Neutrophil (primary cell): ENCODE data around the gene AP1G1.
"Not testable (repeated sequence)": the region's sequence is repeated elsewhere in the genome, so short reads cannot be mapped to it uniquely, and the experiment has no call there.

Experiments used
- H3K27ac ChIP-seq: fragments of 200-600 bp; sonication (generic); 2 replicates; pipeline ENCODE4 v1.5.1; 2016; ENCODE audit warnings: mild to moderate bottlenecking, moderate library complexity
- H3K27me3 ChIP-seq: fragments of 200-600 bp; sonication (generic); 2 replicates; pipeline ENCODE4 v1.6.0; 2016; ENCODE audit warnings: mild to moderate bottlenecking
- H3K36me3 ChIP-seq: fragments of 200-600 bp; sonication (generic); 2 replicates; pipeline ENCODE4 v1.5.1; 2017
- H3K4me1 ChIP-seq, 2 experiments: fragments of 200-600 bp in 1 of 2; sonication (generic) in 1 of 2; 1 replicate in 1 of 2; 2 replicates in 1 of 2; pipeline versions ENCODE4 v1.5.1 to v1.6.1; 2013 to 2016; ENCODE audit warnings: low read depth in 1 of 2, low read length in 1 of 2, mild to moderate bottlenecking in 1 of 2, moderate library complexity in 1 of 2; ENCODE audit not compliant: control insufficient read depth in 1 of 2, insufficient read depth in 1 of 2
- H3K4me3 ChIP-seq, 2 experiments: fragments of 200-600 bp in 1 of 2; sonication (generic) in 1 of 2; 1 replicate in 1 of 2; 2 replicates in 1 of 2; pipeline ENCODE4 v1.5.1; 2013 to 2016; ENCODE audit warnings: low read depth in 1 of 2, low read length in 1 of 2, mild to moderate bottlenecking in 1 of 2, moderate library complexity in 1 of 2
- H3K9me3 ChIP-seq: fragments of 200-600 bp; sonication (generic); 2 replicates; pipeline ENCODE4 v1.5.1; 2016
- TF ChIP-seq, protein P1 (sequence below): fragments of 200-600 bp; sonication (generic); IDR thresholded peaks from 2 replicates; pipeline ENCODE4 v1.5.1; 2016; ENCODE audit warnings: antibody characterized with exemption

AP1G1 gene

GRCh38 chr16:71698491-71698890 lies 110.1 kb downstream of the AP1G1 start:
- Histone ChIP-seq H3K27me3 (no peaks in the 10 kb centered on the region), H3K27ac (no peak overlapping the region), H3K4me3 (no peak overlapping the region), H3K4me1 (no peaks in the 10 kb centered on the region), H3K36me3 (no peaks in the 10 kb centered on the region), H3K9me3 (no peaks in the 10 kb centered on the region)
- TF ChIP-seq, protein P1, sequence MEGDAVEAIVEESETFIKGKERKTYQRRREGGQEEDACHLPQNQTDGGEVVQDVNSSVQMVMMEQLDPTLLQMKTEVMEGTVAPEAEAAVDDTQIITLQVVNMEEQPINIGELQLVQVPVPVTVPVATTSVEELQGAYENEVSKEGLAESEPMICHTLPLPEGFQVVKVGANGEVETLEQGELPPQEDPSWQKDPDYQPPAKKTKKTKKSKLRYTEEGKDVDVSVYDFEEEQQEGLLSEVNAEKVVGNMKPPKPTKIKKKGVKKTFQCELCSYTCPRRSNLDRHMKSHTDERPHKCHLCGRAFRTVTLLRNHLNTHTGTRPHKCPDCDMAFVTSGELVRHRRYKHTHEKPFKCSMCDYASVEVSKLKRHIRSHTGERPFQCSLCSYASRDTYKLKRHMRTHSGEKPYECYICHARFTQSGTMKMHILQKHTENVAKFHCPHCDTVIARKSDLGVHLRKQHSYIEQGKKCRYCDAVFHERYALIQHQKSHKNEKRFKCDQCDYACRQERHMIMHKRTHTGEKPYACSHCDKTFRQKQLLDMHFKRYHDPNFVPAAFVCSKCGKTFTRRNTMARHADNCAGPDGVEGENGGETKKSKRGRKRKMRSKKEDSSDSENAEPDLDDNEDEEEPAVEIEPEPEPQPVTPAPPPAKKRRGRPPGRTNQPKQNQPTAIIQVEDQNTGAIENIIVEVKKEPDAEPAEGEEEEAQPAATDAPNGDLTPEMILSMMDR = no peak

- no peak overlapping the region for H3K4me3 ChIP-seq
- H3K27me3 ChIP-seq = no peaks in the 10 kb centered on the region
- no peaks in the 10 kb centered on the region for H3K36me3 ChIP-seq
- H3K27ac ChIP-seq = no peak overlapping the region
- TF ChIP-seq, protein P1 = no peak
- no peaks in the 10 kb centered on the region for H3K4me1 ChIP-seq
- H3K9me3 ChIP-seq = no peaks in the 10 kb centered on the region
These were observed 115.5 kb downstream of the AP1G1 start for GRCh38 chr16:71693164-71693563.

DNA sequence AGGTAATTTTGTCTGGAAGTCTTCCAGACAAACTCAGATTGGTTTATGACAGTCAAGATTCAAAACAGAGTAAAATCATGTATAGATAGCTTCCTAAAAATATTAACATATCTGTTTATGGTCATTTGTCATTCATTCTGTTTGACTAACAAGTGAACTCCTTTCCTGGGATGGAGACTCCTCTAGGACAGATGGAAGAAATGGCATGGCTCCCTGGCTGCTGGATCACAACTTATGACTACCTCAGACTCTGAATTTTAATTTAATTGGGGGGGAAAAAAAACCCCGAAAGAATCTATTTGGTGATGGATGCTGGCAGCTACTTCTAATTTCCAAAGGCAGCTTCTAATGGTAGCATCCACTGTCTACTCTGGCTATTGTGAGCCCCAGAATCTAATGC lies 118.7 kb downstream of the AP1G1 start:
- TF ChIP-seq, protein P1 = no peak
- Histone ChIP-seq H3K27me3 (no peaks in the 10 kb centered on the region), H3K4me1 (no peaks in the 10 kb centered on the region), H3K4me3 (no peak overlapping the region), H3K27ac (no peak overlapping the region), H3K36me3 (no peaks in the 10 kb centered on the region), H3K9me3 (no peaks in the 10 kb centered on the region)

GRCh38 chr16:71687861-71688260 lies 120.8 kb downstream of the AP1G1 start:
- no peaks in the 10 kb centered on the region for H3K4me1 ChIP-seq
- no peaks in the 10 kb centered on the region for H3K36me3 ChIP-seq
- H3K4me3 ChIP-seq = no peak overlapping the region
- TF ChIP-seq, protein P1 = no peak
- H3K9me3 ChIP-seq = no peaks in the 10 kb centered on the region
- H3K27me3 ChIP-seq = no peaks in the 10 kb centered on the region
- no peak overlapping the region for H3K27ac ChIP-seq

DNA sequence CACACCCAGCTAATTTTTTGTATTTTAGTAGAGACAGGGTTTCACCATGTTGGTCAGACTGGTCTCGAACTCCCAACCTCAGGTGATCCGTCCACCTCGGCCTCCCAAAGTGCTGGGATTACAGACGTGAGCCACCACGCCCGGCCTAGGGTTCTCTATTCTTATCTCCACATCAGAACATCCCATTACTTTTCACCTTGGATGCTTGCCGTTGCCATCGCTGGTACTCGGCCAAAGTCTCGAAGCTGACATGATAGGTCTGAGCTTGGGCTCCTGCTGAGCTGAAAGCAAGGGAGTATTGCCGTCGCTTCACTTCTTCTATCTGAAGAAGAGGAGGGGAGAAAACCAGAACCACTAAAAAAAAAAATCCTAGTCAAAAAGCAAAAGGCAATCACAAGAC lies 124.4 kb downstream of the AP1G1 start:
- H3K27me3 ChIP-seq, H3K4me1 ChIP-seq, H3K36me3 ChIP-seq, H3K4me3 ChIP-seq, H3K27ac ChIP-seq, H3K9me3 ChIP-seq: not testable (repeated sequence)

DNA sequence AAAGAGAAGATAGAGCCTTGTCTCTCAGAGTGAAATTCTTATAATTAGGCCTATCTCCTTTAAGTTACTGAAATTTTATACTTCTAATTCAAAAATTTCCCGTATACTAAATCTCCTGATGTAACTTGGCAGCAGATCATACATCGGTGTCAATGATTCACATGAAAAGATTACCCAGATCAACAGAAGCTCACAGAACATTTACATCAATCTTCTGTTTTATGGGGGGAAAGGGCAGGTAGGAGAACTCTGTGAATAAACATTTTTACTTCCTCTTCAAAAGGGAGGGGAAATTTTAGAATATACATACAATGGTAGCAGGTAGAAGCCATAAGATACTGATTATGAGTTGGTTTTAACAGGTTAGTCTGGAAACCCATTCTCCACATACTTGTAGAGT lies 127.3 kb downstream of the AP1G1 start:
- Histone ChIP-seq H3K4me3 (no peak overlapping the region), H3K36me3 (no peaks in the 10 kb centered on the region), H3K27ac (no peak overlapping the region), H3K4me1 (no peaks in the 10 kb centered on the region), H3K9me3 (no peaks in the 10 kb centered on the region), H3K27me3 (no peaks in the 10 kb centered on the region)
- TF ChIP-seq, protein P1 = no peak
